ENCODE data around the gene TNFAIP6. TPM values are rescaled to one million over a fixed set of nuclear protein-coding genes. Genes with fewer than 3 reads are reported as not detected.
A peak's percentile ranks its signal among the peaks of the same experiment; 100 is the strongest.
"Not testable (repeated sequence)": the region's sequence is repeated elsewhere in the genome, so short reads cannot be mapped to it uniquely, and the experiment has no call there.

The TNFAIP6 gene
- 2.0 TPM for total RNA-seq

GRCh38 chr2:151357359-151357758 lies at the start of gene TNFAIP6:
Gene TNFAIP6, plus strand, starts transcription at chr2:151357592. Its CDS starts 75 bp downstream, at chr2:151357667.
- no peak for DNase-seq (ENCODE audit: extremely low spot score in 2 of 2)
- no peak for TF ChIP-seq CTCF (IDR thresholded peaks at IDR 0.05)
- TF ChIP-seq POLR2A (IDR thresholded peaks at IDR 0.05) = peak in 1 of 2 donors; percentile 46
- peak; percentile 47 to 53 for TF ChIP-seq POLR2AphosphoS5 (IDR thresholded peaks at IDR 0.05; ENCODE audit: insufficient read depth in 1 of 2, low read depth in 1 of 2)
- H3K9me3 ChIP-seq = no peaks in the 10 kb centered on the region
- no peak within 1 kb of the TSS for H3K4me3 ChIP-seq
- no peaks in the 10 kb centered on the region for H3K4me1 ChIP-seq
- no peaks in the 10 kb centered on the region for H3K36me3 ChIP-seq
- peak within 1 kb of the TSS; percentile 57 for H3K27ac ChIP-seq
- no peaks in the 10 kb centered on the region for H3K27me3 ChIP-seq
- intact Hi-C loops (cut with DNase I) = no loop called here

- H3K27ac ChIP-seq; H3K27me3 ChIP-seq; H3K9me3 ChIP-seq; H3K36me3 ChIP-seq; intact Hi-C loops (cut with DNase I); H3K4me3 ChIP-seq; DNase-seq (ENCODE audit: extremely low spot score in 2 of 2); H3K4me1 ChIP-seq: not testable (repeated sequence)
Observed at GRCh38 chr2:151310313-151310712, 47.1 kb upstream of the TNFAIP6 start.

DNA sequence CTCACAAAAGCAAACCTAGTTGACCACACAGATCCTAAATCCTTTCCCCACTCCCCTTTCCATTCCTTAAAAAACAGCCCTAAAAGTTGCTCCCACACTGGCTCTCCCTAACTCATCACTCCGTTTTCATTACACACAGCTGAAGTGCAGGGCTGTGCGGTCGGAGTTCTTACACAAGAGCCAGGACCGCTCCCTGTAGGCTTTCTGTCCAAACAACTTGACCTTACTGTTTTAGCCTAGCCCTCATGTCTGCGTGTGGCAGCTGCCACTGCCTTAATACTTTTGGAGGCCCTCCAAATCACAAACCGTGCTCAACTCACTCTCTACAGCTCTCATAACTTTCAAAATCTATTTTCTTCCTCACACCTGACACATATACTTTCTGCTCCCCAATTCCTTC lies 45.0 kb upstream of the TNFAIP6 start:
- DNase-seq (ENCODE audit: extremely low spot score in 2 of 2); H3K4me3 ChIP-seq; H3K9me3 ChIP-seq; H3K27ac ChIP-seq; intact Hi-C loops (cut with DNase I); H3K36me3 ChIP-seq; H3K27me3 ChIP-seq: not testable (repeated sequence)
- H3K4me1 ChIP-seq = peaks cover 15% of the 10 kb centered on the region

GRCh38 chr2:151315381-151315903 lies 42.0 kb upstream of the TNFAIP6 start:
- no peak for TF ChIP-seq POLR2AphosphoS5 (IDR thresholded peaks at IDR 0.05; ENCODE audit: insufficient read depth in 1 of 2, low read depth in 1 of 2)
- no peak for TF ChIP-seq CTCF (IDR thresholded peaks at IDR 0.05)
- no peak for TF ChIP-seq POLR2A (IDR thresholded peaks at IDR 0.05)

DNA sequence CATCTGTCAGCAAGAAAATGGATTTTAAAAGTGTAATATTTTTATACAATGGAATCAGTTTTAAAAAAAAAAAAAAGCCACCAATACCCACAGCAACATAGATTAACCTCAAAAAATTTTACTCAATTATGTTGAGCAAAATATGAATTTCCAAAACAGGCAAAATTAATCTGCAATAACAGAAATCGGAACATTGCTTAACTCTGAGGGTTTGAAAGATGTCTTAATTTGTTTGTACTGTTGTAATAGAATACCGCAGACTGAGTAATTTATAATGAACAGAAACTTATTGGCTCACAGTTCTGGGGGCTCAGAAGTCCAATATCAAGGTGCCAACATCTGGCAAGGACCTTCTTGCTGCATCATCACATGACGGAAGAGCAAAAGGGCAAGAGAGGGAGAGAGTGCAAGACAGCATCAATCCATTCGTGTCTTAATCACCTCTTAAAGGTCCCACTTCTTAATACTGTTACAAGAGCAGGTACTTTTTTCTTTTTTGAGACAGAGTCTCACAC lies 31.8 kb upstream of the TNFAIP6 start:
- Histone ChIP-seq H3K4me1 (no peaks in the 10 kb centered on the region), H3K36me3 (no peaks in the 10 kb centered on the region), H3K4me3 (no peak overlapping the region), H3K27me3 (no peaks in the 10 kb centered on the region), H3K27ac (no peak overlapping the region), H3K9me3 (no peaks in the 10 kb centered on the region)
- DNase-seq (ENCODE audit: extremely low spot score in 2 of 2) = no peak
- intact Hi-C loops (cut with DNase I) = no loop called here
- no peak for TF ChIP-seq CTCF (IDR thresholded peaks at IDR 0.05)
- TF ChIP-seq POLR2AphosphoS5 (IDR thresholded peaks at IDR 0.05; ENCODE audit: insufficient read depth in 1 of 2, low read depth in 1 of 2) = no peak
- no peak for TF ChIP-seq POLR2A (IDR thresholded peaks at IDR 0.05)

More at GRCh38 chr2:151315381-151315903, 42.0 kb upstream of the TNFAIP6 start:
- Histone ChIP-seq H3K4me1 (peaks cover 15% of the 10 kb centered on the region), H3K9me3 (no peaks in the 10 kb centered on the region), H3K4me3 (peak overlapping the region in 1 of 2 donors; percentile 30), H3K27ac (peak overlapping the region; percentile 12), H3K36me3 (no peaks in the 10 kb centered on the region), H3K27me3 (no peaks in the 10 kb centered on the region)
- no peak for DNase-seq (ENCODE audit: extremely low spot score in 2 of 2)
- intact Hi-C loops (cut with DNase I) = no loop called here

GRCh38 chr2:151326554-151326953 lies 30.8 kb upstream of the TNFAIP6 start:
- DNase-seq (ENCODE audit: extremely low spot score in 2 of 2) = no peak
- Histone ChIP-seq H3K36me3 (no peaks in the 10 kb centered on the region), H3K4me1 (no peaks in the 10 kb centered on the region), H3K9me3 (no peaks in the 10 kb centered on the region), H3K27me3 (no peaks in the 10 kb centered on the region), H3K4me3 (no peak overlapping the region), H3K27ac (no peak overlapping the region)
- intact Hi-C loops (cut with DNase I) = no loop called here
- TF ChIP-seq POLR2AphosphoS5 (IDR thresholded peaks at IDR 0.05; ENCODE audit: insufficient read depth in 1 of 2, low read depth in 1 of 2) = no peak
- TF ChIP-seq CTCF (IDR thresholded peaks at IDR 0.05) = no peak
- TF ChIP-seq POLR2A (IDR thresholded peaks at IDR 0.05) = no peak
